Central memory CD4-positive, alpha-beta T cell (primary cell): Measurements from ENCODE around the gene ELMO2.

Source experiments
- DNase-seq: peaks from one replicate; pipeline ENCODE4 v3.0.0; 2022

ELMO2 gene

GRCh38 chr20:46350201-46350985 is 56.0 kb downstream of the ELMO2 start:
- DNase-seq = no peak

DNA sequence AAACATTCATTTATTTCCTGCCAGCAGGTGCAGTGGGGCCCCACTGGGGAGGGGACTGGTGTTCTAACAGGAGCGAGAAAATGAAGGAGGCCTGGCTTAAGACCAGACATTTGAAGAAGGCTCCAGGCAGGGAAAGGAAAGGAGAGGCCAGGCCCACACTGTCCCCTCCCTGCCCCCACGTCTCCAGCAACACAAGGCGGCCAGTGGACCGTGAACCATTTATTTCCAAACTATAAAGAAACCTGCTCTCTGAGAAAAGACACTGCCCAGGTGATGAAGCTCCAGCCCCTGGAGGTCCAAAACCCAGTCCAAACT is 56.7 kb downstream of the ELMO2 start:
- no peak for DNase-seq

DNA sequence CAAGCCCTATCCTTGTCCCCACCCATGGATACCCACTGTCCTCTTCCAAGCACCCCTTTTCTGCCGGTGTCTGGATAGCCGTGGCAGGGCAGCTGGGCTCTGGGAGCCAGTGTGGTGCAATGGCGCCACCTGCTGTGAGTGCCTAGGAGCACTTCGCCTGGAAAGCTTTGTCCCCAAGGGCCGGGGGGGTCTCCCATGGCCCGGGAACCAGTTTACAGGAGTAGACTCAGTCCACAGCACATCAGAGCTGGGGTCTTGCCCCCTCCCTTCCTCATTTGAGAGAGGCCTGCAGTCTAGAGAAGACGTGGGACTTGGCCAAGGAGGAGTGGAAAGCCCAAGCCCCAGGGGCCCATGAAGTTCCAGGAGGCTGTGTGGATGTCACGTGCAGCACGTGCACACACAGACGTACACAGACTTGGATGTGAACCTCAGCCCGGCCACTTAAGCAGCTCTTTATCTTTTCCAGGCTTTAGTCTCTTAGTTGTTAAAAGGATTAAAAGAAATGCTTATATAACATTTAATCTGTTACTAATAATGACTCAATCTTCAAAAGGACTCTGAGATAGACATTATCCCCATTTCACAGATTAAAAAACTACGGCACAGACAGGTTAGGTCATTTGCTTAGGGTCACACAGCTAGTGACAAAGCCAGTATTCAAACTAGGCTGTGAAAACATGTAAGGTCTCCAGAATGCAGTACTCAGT is 57.2 kb downstream of the ELMO2 start:
- peak; percentile 28 for DNase-seq

DNA sequence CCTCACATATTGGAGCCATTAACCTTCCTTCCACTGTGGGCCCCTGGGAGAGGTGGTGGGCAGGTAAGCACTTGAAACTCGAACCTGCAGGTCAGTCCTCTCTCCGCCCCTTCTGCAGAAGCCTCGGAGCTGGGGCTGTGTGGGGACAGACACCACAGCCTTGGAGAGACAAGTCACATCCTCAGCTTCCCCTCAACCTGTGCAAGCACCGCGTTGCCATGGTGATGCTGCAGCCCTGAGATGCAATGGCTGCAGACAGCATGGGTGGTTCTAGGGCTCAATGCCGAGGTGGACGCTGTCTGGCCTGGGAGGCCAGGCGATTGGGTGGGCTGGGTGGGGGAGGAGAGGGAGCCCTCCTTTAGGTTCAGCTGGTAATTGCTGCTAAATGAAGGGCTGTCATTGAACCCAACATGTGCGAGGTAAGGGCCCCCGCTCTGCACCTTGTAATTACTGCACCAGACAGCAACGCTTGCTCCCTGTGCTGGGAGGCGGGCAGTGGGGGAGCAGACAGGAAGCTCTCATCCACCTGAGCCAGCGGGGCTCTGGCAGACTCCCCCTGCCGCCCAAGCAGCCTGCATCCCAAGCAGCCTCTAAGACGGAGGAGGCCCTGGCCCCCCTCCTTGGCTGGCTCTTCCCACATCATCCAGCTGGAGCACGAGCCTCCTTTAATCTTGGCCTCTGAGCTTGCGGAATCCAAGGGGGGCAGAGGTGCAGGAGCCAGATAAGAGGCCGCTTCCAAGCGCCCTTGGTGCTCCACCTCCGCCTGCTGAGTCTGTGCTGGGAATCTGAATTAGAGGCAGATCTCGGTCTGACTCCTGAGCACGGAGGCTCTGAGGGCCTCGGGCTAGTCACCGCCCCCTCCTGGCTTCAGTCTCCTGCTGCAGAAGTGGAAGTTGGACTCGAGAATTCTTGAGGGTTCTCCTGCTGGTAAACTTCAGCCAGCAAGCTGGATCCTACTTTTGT is 58.3 kb downstream of the ELMO2 start:
- DNase-seq = no peak

- no peak for DNase-seq
These were observed 59.6 kb downstream of the ELMO2 start for GRCh38 chr20:46346770-46347169.

- no peak for DNase-seq
These were observed 61.8 kb downstream of the ELMO2 start for GRCh38 chr20:46344488-46345162.

DNA sequence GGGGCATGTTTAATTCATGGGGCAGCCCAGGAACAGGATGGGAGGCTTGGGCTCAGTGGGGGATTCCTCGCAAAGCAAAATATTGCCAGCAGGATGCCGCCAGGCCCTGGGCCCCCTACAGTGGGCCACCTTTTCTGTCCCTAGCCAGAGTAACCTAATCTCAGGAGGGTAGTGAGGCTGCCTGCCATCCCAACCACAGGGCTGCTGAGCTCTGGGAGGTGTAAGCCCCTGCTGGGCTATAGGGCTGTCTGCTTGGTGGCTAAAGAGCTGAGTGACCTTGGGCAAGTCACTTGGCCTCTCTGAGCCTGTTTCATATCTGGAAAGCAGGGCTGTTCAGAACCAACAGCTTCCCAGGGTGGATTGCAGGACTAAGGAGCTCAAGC is 62.4 kb downstream of the ELMO2 start:
- DNase-seq = no peak

DNA sequence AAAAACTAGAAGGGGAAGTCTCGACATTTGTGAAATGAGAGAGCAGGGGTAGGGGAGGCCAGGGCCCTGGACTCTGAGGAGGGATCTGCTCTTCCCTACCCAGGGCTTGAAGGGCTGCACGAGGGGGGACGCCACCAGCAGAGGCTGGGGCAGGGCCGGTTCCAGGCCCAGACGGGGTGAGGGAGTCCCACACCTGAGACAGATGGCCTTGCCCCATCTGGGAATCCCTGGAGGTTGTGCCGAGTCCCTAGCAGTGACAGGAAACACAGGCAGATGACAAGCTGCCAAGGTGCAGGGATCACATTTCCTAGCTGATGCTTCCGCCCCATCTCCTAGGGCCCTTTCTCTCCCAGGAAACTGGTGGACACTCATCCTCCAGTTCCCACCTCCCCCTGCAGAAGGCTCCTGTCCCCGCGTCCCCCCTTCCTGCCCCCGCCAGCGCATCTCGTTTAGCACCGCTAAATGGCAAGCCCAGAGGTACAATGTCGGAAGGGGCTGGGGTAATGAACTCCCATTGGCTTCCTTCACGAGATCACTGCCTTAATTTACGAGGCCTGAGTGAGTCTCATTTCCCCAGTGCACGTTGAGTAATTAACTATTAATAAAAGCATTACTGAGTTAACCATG is 63.0 kb downstream of the ELMO2 start:
- DNase-seq = no peak

- no peak for DNase-seq
These were observed 63.7 kb downstream of the ELMO2 start for GRCh38 chr20:46342451-46343347.

DNA sequence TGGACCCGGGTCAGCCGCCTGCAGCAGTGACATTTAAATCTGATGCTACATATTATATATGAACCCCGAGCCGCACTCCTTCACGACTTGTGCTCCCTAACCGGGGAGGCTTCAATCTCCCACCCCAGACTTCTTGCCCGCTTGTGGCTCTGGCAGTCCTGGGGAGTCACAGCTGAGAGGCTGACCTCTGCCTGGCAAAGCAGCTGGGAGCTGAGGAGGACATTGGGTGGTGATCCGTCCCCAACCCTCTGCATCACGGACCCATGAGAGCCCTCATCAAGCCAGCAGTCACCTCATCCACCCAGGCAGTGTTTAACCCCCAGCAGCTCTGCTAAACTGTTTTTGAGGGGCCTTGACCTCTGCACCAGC is 64.4 kb downstream of the ELMO2 start:
- DNase-seq = no peak

GRCh38 chr20:46341074-46342009 is 65.1 kb downstream of the ELMO2 start:
- DNase-seq = no peak

DNA sequence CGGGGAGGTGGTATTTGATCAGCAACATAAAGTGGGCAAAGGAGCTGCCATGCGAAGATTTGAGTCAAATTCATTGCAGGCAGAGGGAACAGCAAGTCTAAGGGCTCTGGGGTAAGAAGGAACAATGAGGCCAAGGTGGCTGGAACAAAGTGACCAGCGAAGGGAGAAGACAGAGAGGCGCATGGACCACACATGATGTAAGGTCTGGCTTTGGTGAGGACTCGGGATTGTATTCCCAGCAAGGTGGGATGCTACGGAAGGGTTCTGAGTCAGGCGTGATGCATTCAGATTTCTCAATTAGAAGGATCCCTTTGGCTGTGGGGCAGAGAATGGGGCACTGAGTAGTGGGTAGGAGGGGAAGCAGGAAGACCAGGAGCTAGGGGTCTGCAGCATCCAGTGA is 67.4 kb downstream of the ELMO2 start:
- DNase-seq = no peak

GRCh38 chr20:46336735-46337134 is 69.7 kb downstream of the ELMO2 start:
- no peak for DNase-seq

GRCh38 chr20:46334303-46334904 is 72.0 kb downstream of the ELMO2 start:
- DNase-seq = no peak

DNA sequence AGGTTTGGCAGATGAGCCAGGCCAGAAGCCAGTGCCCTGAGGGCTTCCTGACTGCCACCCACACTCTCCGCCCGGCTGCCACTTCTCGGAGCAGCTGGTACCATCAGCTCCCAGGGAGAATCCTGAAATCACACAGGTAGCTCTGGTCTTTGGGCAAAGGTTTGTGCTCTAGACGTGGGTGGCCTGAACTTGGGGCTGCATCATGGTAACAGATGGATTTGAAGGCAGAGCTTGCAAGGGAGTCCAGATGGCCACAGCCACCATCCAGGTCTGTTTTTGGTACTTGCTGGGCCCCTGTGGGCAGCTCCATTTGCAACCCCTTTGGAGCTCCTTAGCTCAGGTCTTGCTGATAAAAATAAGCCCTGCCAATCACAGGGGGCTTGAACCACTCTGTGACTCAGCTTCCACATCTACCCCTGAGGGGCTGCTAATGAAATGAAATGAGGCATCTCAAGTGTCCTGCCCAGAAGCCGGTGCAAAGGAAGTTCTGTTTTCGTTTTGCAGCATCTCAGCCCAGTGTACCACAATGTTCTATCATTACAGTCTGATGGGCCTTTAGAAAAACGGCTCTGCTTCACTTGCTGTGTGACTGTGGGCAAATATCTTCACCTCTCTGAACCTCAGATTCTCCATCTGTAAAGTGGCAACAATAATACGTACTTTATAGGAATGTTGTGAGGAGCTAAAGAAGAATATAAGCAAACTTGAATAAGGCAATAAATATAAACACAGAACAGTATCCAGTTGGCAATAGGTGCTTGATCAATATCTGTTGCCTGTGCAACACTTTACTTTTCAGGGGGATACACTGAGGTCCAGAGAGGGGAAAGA is 73.0 kb downstream of the ELMO2 start:
- no peak for DNase-seq

DNA sequence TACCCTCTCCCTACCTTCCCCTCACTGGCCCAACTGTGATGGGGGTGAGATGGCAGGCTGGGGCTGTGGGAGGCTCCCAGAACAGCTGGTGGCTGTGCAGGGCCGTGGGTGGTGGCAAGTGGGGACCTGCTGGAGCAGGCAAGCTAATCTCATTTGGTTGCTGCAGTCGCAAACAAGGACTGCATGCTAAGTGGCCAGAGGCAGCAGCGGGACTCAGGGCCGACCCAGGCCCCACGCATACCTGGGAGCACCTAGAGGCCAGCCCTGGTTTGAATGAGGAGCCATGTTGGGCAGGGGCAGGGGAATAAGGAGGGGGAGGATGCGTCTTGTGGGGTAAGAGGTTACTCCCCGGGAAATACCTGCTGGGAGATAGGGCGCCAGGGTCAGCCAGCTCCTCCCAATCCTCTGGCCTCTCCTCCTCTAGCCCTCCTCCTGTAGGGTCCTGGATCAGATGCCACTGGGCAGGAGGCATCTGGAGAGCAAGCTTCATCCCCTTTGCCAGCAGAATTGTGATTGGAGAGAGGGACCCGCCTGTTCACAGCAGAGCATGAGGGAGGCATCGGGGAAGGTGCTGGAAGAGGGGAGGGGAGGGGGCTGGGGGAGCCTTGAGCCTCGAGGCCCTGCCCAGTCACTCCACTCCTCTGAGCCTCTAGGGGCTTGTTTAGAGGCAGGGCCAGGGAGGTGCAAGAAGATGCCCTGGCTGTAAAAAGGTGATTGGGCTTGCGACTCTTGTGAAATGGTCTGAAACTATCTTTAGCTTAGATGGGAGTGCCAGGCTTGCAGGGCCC is 73.8 kb downstream of the ELMO2 start:
- DNase-seq = no peak

GRCh38 chr20:46331611-46332361 is 74.6 kb downstream of the ELMO2 start:
- no peak for DNase-seq
